Mesodermal cell (in vitro differentiated cells): ENCODE data around the gene PDCD4.

Experiments used
- H3K27ac ChIP-seq: 2 replicates; pipeline ENCODE4 v1.7.0; 2013; ENCODE audit warnings: mild to moderate bottlenecking, low read depth, low read length, moderate library complexity; ENCODE audit not compliant: severe bottlenecking
- H3K36me3 ChIP-seq: 2 replicates; pipeline ENCODE4 v1.7.1; 2013; ENCODE audit warnings: mild to moderate bottlenecking, low read length, moderate library complexity; ENCODE audit not compliant: control insufficient read depth, insufficient read depth
- H3K4me1 ChIP-seq: one replicate; pipeline ENCODE4 v1.7.1; 2013; ENCODE audit warnings: mild to moderate bottlenecking, low read length; ENCODE audit not compliant: insufficient read depth, control insufficient read depth, poor library complexity, severe bottlenecking
- H3K4me3 ChIP-seq: 2 replicates; pipeline ENCODE4 v1.7.0; 2013; ENCODE audit warnings: low read length, control low read depth, mild to moderate bottlenecking; ENCODE audit not compliant: insufficient read depth, poor library complexity, severe bottlenecking; ENCODE audit errors: extremely low read depth
- H3K9me3 ChIP-seq: 2 replicates; pipeline ENCODE4 v1.7.1; 2013; ENCODE audit warnings: mild to moderate bottlenecking, low read length, moderate library complexity; ENCODE audit not compliant: control insufficient read depth
- WGBS, 2 experiments: methylation state at CpG; one replicate each; pipeline ENCODE4 v1.1.5; 2013; ENCODE audit warnings: missing lambda C conversion rate in 2 of 2; ENCODE audit not compliant: insufficient coverage in 2 of 2; 5-methylcytosine and 5-hydroxymethylcytosine counted together

Gene PDCD4

DNA sequence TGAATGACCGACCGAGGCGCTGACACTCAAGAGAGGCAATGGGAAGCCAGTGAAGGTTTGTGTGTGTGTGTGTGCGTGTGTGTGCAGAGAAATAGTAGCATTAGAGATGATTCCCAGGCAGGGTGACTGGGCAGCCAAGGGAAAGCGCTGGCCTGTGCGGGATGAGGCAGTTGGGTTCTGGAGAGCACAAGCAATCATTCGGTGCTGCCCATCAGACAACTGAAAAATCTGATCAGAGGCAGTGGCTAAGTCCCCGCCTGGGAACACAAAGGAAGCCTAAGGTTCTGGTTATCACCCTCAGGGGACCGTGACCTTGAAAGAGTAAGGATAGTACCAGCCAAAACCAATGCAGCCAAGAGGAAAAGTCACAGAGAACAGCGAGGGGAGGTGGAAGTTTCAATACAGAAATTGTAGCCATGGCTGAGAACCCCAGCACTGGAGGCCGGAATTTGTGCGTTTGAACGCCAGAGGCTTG is 868 bp upstream of the PDCD4 start:
- Histone ChIP-seq H3K4me3 (peak overlapping the region; percentile 24), H3K36me3 (no peaks in the 10 kb centered on the region), H3K27ac (peak overlapping the region; percentile 97), H3K9me3 (no peaks in the 10 kb centered on the region), H3K4me1 (peaks cover 9% of the 10 kb centered on the region)
- WGBS, 2 experiments = 74 to 85% methylated on average over 13 of the region's 13 CpGs

DNA sequence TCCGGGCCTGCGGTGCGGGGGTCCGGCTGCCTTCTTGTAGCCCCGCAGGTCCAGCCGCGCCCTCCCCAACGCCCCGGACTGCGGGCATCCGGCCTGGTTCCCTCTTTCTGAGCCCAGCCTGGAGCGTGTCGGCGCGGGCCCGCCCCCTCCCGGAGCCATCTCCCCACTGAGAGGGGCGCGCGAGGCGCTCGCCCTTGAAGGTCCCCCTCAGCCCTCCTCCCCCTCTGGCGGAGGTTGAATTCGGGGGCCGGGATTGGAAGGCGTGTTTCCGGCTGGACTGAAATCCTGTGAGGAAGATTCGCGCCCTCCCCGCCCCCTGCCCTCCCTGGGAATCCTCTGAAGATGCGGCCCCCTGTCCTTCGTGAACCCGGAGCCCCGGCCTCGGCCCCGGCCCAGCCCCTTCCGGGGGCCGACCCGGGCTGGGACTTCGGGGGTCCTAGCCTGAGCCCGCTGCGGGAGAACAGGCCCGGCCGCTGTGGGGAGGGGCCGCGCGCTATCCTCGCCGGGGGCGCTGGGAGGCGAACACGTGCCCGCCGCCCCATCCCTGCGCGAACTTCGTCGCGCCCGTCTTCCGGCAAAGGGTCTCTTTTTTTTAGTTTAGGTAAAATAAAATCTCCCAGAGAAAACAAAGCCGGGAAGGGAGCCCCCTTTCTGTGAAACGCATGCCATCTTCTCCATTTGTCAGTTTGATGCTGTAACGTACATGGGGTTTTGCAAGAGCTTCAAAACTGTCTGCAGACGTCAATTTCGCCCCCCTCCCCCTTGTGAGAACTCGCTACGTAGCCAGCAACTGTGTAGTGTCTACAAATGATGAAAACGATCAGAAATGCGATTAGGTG is 636 bp downstream of the PDCD4 start:
- Histone ChIP-seq H3K4me3 (peak overlapping the region; percentile 67), H3K27ac (peak overlapping the region; percentile 97), H3K36me3 (no peaks in the 10 kb centered on the region), H3K9me3 (no peaks in the 10 kb centered on the region), H3K4me1 (peaks cover 5% of the 10 kb centered on the region)
- WGBS, 2 experiments = 0 to 1% methylated on average over 26 to 46 of the region's 70 CpGs

DNA sequence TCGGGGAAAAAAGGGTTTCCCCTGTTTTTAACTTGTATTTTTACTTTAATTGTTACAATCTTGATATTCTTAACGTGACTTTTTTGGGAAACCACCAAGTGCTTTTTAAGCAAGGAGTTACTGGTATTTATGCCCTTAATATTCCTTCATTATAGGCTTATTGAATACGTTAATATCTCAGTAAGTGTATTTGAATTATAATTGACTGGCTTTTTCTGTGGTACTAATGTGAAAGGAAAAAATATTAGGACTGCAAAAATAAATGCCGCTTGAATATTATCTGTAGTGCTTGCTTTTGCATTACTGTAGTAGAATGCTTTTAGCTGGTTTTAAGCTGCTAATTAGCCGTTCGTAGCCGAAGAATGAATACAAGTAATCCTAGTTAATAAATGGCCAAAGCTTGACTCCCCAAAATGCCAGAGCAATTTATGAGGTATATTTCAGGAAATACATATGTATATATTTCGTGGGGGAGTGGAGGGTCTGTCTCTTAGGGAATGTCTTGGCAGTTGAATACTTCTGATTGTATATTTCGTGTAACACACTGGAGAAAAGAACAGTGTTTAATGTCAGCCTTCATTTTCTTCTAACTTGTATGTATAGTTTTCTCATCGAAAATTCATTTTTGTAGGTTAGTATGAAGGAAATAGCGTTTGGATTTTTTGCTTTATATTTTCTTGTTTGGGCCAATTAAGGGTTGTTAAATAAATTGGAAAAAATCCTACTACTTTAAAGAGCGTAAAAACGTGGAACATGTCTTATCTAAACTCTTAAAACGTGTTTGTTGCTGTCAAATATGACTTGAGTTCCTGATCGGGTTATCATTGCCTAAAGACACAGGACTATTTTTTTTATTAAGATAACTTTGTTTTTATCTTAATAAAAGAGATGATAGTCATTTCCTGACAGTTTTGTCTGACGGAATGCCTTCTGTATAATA is 1.5 kb downstream of the PDCD4 start:
- no peaks in the 10 kb centered on the region for H3K36me3 ChIP-seq
- H3K9me3 ChIP-seq = no peaks in the 10 kb centered on the region
- 30 to 44% methylated on average over 5 to 6 of the region's 16 CpGs for WGBS, 2 experiments
- H3K27ac ChIP-seq = peak overlapping the region; percentile 97
- H3K4me3 ChIP-seq = peak overlapping the region; percentile 67
- peaks cover 5% of the 10 kb centered on the region for H3K4me1 ChIP-seq

DNA sequence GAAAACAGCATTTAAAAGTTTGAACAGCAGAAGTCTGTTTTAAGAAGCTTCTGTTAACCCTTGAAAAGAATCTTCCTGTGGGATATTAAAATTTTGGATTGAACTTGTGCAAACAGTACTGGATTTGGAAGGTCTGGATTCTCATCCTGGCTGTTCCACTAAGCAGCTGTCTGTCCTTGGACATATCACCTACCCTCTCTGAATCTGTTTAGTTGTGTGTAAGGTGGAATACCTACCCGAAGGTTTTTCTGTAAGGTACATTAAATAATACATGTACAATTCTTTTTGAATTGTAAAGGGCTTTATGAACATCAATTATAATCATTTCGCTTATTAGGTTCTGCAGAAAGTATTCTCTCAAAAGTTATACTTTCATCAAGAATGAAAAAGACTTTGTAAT is 2.2 kb downstream of the PDCD4 start:
- no CpG with 5 or more reads among the region's 2 CpGs for WGBS, 2 experiments
- Histone ChIP-seq H3K36me3 (no peaks in the 10 kb centered on the region), H3K27ac (no peak overlapping the region), H3K4me3 (peak overlapping the region; percentile 67), H3K9me3 (no peaks in the 10 kb centered on the region), H3K4me1 (peaks cover 5% of the 10 kb centered on the region)

DNA sequence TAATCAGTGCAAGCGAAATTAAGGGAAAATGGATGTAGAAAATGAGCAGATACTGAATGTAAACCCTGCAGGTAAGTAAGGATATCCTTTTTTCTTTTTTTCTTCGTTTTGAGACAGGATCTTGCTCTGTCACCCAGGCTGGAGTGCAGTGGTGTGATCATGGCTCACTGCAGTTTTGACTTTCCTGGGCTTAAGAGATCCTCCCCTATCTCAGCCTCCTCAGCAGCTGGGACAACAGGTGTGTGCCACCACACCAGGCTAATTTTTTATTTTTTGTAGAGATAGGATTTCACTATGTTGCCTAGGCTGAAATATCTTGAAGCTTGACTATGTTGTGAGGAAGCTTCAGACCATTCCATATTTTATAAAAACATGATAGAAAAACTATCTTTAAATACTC is 4.3 kb downstream of the PDCD4 start:
- Histone ChIP-seq H3K4me3 (no peak overlapping the region), H3K36me3 (peaks cover 4% of the 10 kb centered on the region), H3K27ac (no peak overlapping the region), H3K9me3 (no peaks in the 10 kb centered on the region), H3K4me1 (peaks cover 3% of the 10 kb centered on the region)
- 100% methylated on average over 1 to 2 of the region's 2 CpGs for WGBS, 2 experiments

DNA sequence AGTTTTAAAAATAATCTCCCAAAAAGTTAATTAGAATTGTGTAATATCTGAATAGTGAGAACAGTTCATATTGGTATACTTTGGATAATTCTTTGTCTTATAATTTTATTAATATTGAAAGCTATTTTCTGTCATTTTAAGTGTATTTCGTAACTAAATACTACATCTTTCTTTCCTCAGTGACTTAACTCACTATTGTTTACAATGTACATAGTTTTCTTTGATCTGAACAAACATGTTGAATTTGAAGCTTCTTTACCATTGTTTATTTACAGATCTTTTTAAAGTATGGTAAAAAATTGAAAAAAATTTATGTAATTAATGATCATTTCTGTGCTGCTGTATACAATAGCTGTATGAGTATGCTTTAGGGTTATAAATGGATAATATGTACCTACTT is 5.1 kb downstream of the PDCD4 start:
- H3K4me1 ChIP-seq = no peaks in the 10 kb centered on the region
- no CpG with 5 or more reads among the region's 1 CpG for WGBS, 2 experiments
- H3K36me3 ChIP-seq = peaks cover 7% of the 10 kb centered on the region
- H3K4me3 ChIP-seq = no peak overlapping the region
- H3K9me3 ChIP-seq = no peaks in the 10 kb centered on the region
- no peak overlapping the region for H3K27ac ChIP-seq

DNA sequence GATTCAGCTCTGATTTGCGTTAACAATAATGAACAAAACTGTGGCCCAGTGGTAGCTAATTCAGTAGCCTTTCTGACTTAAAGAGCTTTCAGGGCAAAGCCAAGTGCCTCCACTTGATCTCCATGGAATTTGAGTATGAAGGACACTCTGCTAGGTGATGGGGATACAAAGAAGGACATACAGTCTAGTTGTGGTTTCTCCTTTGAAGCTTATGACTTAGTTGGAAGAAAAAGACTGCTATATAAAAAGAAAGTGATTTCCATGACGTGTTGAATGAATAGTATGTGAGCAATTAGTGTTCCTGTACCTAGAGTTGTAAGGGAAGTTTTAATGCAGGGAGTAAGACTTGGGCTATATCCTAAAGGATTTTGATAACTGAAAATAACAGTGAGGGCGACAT is 8.3 kb downstream of the PDCD4 start:
- WGBS, 2 experiments = 90 to 100% methylated on average over 2 to 3 of the region's 3 CpGs
- Histone ChIP-seq H3K36me3 (peaks cover 19% of the 10 kb centered on the region), H3K9me3 (no peaks in the 10 kb centered on the region), H3K4me3 (no peak overlapping the region), H3K4me1 (no peaks in the 10 kb centered on the region), H3K27ac (no peak overlapping the region)

DNA sequence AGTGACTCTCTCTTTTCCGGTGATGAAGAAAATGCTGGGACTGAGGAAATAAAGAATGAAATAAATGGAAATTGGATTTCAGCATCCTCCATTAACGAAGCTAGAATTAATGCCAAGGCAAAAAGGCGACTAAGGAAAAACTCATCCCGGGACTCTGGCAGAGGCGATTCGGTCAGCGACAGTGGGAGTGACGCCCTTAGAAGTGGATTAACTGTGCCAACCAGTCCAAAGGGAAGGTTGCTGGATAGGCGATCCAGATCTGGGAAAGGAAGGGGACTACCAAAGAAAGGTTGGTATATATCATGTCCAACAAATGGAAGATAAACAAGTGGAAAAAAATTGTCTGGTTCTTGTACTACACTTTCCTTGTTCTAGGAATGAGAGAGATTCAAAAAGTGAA is 9.5 kb downstream of the PDCD4 start:
- Histone ChIP-seq H3K27ac (no peak overlapping the region), H3K9me3 (no peaks in the 10 kb centered on the region), H3K4me3 (no peak overlapping the region), H3K4me1 (no peaks in the 10 kb centered on the region), H3K36me3 (peaks cover 21% of the 10 kb centered on the region)
- 95 to 100% methylated on average over 7 to 8 of the region's 9 CpGs for WGBS, 2 experiments

DNA sequence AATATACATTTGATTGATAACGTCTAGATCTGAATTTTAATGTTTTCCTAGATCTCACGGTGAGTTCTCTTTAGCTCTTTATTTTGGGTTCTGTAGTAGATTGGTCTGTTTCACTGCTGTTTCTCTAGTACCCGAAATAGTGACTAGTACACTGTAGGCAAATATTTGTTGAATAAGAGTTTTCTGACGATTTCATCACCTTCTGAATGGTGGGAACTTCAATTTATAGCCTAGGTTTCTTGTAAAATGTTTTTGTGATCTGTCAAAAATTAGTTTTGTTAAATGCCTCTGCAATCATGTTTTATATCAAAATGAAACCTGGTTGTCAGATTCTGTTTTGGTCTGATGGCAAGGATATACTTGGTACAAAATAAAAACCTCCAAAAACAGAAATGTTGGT is 10.2 kb downstream of the PDCD4 start:
- no peak overlapping the region for H3K27ac ChIP-seq
- WGBS, 2 experiments = 92 to 96% methylated on average over 3 of the region's 4 CpGs
- H3K4me1 ChIP-seq = no peaks in the 10 kb centered on the region
- H3K9me3 ChIP-seq = no peaks in the 10 kb centered on the region
- peaks cover 21% of the 10 kb centered on the region for H3K36me3 ChIP-seq
- H3K4me3 ChIP-seq = no peak overlapping the region

DNA sequence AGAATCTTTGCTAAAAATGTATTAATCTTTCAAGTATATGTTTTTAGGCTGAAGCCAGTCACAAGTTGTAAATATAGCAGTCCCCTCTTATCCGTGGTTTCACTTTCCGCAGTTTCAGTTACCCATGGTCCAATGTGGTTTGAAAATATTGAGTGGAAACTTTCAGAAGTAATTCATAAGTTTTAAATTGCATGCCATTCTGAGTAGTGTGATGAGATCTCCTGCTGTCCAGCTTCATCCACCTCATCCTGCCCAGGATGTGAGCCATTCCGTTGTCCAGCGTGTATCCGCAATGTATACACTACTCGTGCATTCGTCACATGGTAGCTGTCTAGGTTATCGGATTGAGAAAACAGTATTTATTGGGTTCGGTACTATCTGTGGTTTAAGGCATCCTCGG is 12.2 kb downstream of the PDCD4 start:
- no peak overlapping the region for H3K27ac ChIP-seq
- H3K4me1 ChIP-seq = no peaks in the 10 kb centered on the region
- H3K36me3 ChIP-seq = peaks cover 21% of the 10 kb centered on the region
- WGBS, 2 experiments = 94 to 98% methylated on average over 7 to 8 of the region's 10 CpGs
- H3K4me3 ChIP-seq = no peak overlapping the region
- no peaks in the 10 kb centered on the region for H3K9me3 ChIP-seq
